GM12874 (cell line): ENCODE measurements around the gene CAMTA1.

Source experiments
- TF ChIP-seq, protein P1 (sequence below): IDR thresholded peaks from 2 replicates; pipeline ENCODE4 v1.5.1; 2011; ENCODE audit warnings: low read depth, mild to moderate bottlenecking, control low read depth, low read length, moderate library complexity; ENCODE audit not compliant: insufficient read depth

CAMTA1 gene

DNA sequence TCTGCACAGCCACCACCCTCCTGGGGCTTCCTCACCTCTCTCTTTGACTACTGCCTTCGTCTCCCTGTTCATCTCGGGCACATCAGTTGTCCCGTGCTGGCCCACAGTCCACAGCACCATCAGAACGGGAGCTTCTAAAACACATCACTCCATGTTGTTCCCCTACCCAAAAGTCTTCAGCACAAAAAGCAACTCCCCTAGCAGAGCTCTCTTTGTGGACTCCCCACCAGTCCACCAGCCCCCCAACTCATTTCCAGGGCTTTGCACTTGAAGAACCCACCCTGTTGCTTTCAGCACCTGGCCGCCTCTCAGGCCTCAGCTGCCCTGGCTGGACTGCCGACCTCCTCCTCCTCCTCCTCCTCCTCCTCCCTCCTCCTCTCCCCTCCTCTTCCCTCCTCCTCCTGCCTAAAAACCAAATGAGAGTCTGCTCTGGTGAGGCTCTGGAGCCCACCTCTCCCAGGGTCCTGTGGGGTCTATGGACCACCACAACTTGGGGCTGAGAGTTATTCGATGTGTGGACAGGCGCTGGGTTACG lies 734.7 kb downstream of the CAMTA1 start:
- TF ChIP-seq, protein P1, sequence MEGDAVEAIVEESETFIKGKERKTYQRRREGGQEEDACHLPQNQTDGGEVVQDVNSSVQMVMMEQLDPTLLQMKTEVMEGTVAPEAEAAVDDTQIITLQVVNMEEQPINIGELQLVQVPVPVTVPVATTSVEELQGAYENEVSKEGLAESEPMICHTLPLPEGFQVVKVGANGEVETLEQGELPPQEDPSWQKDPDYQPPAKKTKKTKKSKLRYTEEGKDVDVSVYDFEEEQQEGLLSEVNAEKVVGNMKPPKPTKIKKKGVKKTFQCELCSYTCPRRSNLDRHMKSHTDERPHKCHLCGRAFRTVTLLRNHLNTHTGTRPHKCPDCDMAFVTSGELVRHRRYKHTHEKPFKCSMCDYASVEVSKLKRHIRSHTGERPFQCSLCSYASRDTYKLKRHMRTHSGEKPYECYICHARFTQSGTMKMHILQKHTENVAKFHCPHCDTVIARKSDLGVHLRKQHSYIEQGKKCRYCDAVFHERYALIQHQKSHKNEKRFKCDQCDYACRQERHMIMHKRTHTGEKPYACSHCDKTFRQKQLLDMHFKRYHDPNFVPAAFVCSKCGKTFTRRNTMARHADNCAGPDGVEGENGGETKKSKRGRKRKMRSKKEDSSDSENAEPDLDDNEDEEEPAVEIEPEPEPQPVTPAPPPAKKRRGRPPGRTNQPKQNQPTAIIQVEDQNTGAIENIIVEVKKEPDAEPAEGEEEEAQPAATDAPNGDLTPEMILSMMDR = no peak

DNA sequence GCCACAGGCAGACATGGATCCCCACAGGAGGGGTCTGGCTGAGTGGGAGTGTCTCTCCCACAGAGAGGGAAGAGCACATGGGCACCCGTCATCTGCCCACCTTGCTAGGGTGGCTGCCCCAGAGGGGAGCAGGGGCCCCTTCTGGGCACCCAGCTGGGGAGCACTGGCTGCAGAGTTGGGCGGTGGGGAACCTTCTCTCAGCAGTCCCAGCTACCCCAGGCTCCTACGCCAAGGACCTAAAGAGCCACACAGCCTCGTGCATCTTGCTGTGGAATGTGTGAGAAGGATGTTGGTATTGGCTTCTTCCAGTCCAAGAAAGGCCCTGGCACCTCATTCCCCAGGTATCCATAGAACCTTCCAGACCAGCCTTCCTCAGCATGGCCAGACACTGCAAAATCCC lies 735.2 kb downstream of the CAMTA1 start:
- TF ChIP-seq, protein P1 = no peak

DNA sequence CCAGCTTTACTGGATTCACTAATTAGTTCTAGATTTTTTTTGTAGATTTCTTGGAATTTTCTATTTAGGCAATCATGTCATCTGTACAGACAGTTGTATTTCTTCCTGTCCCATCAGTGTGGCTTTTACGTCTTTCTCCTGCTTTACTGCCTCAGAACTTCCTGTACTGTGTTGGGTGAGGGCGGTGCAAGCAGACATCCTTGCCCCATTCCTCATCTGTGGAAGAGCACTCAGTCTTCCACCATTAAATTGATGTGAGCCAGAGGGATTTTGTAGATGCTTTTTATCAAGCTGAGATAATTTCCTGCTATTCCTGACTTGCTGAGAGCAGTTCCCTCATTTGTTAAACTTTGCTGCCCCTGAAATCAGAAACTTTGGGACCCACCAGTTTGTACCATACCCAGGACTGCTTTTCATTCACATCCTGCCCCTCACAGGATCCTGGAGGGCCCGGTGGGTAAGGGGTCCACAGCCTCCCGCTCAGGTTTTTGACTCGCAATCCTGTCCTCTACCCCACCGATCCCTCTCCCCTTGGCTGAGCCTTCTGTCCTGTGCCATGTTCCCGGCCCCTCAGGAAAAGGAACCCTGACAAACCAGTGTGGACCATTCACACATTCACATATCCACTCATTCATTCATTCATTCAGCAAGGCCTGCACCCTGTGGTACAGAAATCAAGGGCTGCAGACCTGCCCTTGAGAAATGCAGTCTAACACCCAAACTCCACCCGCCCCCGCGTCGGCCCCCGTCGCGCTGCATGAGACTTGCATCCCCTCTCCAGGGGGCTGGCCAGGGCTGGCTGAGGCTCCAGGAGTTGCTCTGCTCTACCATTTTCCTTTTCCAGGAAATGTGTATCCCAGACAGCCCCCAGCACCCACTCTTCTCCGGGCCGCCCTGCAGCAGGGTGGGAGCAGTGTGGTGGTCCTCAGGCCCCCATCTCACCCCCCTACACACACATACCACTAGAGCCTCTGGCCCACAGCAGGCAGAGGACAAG lies 739.4 kb downstream of the CAMTA1 start:
- TF ChIP-seq, protein P1 = no peak

DNA sequence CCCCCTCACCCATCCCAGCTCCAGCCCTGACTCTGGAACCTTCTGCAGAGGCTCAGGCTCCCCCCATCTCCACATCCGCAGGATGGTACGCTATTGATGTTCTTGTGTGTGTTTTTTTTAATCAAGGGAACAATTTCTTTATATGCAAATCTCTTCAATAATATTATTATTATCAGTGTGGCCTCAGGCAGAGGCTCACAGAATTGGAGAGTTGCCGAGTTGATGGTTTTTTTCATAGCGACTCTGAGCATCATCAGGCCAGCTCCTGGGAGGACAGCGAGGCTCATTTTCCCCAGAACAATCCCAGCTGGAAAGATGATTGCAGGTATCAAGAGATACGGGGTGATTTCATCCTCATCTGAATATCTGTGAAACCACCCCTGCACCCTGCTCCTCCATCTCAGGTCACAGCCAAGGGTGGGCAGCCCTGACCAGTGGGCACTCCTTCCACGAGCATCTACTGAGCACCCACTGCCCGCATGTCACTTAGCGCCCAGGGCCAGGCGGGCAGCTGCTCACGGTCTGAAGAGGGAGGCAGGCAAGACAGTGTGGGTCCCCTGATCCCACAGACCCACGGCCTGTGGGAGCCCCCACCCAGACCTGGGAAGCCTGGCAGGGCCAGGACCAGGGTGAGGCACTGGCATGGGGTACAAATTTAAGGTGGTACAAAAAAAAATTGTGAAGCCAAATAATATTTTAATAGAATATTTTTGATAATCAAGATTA lies 740.2 kb downstream of the CAMTA1 start:
- TF ChIP-seq, protein P1 = no peak

DNA sequence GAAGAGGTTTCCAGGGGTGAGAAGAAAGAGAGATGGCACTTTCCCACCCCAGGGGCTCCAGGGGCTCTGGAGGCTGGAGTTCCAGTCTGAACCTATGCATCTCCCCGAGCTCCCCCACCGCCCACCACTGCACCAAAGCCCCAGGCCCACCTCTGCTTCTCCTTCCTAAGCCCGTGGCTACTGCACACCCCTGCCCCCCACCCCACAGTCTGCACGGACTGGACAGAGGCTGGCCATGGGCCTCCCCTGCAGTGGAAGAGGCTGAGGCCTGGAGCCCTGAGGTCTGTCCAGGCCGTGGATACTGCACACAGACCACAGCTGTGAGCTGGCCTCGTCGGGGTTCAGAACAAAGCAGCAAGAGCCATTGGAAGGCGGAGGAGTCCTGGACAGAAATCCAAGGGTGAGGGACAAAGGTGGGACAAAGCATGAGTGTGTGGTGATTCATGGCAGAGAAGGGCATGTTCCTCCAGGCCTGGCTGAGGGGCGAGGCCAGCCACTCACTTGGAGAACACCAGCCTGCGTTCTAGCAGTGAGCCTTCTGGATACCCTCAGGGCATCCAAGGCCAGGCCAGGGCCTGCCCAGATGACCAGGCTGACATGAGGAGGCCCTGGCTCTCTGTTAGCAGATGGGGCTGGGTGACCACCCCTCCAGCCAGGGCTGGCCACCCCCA lies 741.1 kb downstream of the CAMTA1 start:
- TF ChIP-seq, protein P1 = no peak

DNA sequence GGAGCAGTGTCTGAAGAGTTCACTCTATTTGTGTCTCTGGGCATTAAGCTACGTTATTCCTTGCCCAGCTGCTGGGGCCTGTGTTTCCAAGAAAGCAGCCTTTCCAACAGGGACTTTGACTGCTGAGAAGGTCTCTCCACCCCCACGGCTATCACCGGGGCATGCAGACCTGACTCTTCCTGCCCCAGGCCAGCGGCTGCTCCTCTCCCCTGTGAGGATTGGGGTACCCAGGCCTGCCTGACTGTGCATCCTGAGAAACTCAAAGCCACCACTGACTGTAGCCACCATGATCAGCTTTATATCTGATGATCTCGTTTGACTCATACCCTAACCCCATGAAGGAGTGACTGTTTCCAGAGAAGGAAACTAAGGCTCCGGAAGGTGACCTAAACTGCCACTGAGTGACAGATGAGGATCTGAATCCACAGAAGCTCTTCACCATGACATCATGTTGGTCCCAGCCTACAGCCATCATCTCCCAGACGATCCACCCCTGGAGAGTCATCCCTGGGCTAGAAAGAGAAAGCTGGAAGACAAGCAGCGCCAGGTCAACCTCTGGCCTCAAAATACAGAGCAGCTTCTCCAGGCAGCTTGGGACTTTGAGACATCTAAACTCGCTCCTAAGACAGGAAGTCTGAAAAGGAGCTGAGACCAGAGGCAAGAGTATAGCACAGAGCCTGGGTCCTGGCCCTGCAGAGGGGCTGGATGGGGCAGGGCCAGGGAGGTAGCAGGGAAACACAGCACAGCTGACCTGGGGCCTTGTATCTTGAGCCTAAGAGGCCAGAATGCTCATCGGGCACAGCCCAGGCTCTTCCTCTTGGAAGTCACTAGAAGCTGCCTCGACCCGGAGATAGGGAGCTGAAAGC lies 741.8 kb downstream of the CAMTA1 start:
- TF ChIP-seq, protein P1 = no peak
